H9 (cell line): ENCODE data around the gene APCDD1L. TPM values are rescaled to one million over a fixed set of nuclear protein-coding genes. Genes with fewer than 3 reads are reported as not detected.

Experiments
- DNase-seq: peaks from one replicate; pipeline ENCODE4 v3.0.0-alpha.2; 2017
- H2AFZ ChIP-seq: one replicate; pipeline ENCODE4 v1.6.1; 2013; ENCODE audit warnings: mild to moderate bottlenecking, low read length, control low read depth, moderate library complexity
- H2AK5ac ChIP-seq: 2 replicates; pipeline ENCODE4 v1.6.1; 2013; ENCODE audit warnings: low read length, control low read depth, mixed read lengths; ENCODE audit not compliant: insufficient read length
- H2BK120ac ChIP-seq: one replicate; pipeline ENCODE4 v1.6.1; 2013; ENCODE audit warnings: low read depth, mild to moderate bottlenecking, low read length, control low read depth, inconsistent platforms; ENCODE audit not compliant: poor library complexity, severe bottlenecking
- H2BK12ac ChIP-seq: 2 replicates; pipeline ENCODE4 v1.6.1; 2013; ENCODE audit warnings: low read length, control low read depth, mixed read lengths, low read depth; ENCODE audit not compliant: insufficient read length
- H2BK15ac ChIP-seq: 2 replicates; pipeline ENCODE4 v1.6.1; 2013; ENCODE audit warnings: low read depth, low read length, control low read depth
- H2BK20ac ChIP-seq: one replicate; pipeline ENCODE4 v1.6.1; 2013; ENCODE audit warnings: low read depth, mild to moderate bottlenecking, low read length, control low read depth, inconsistent platforms; ENCODE audit not compliant: poor library complexity, severe bottlenecking
- H2BK5ac ChIP-seq: 2 replicates; pipeline ENCODE4 v1.6.1; 2013; ENCODE audit warnings: low read length, control low read depth, mixed read lengths; ENCODE audit not compliant: insufficient read length
- H3K14ac ChIP-seq: 2 replicates; pipeline ENCODE4 v1.6.1; 2013; ENCODE audit warnings: low read length, control low read depth; ENCODE audit not compliant: insufficient read depth
- H3K18ac ChIP-seq: 2 replicates; pipeline ENCODE4 v1.6.1; 2013; ENCODE audit warnings: low read depth, mild to moderate bottlenecking, mixed read lengths, low read length, control low read depth; ENCODE audit not compliant: insufficient read length
- H3K23ac ChIP-seq: 2 replicates; pipeline ENCODE4 v1.6.1; 2013; ENCODE audit warnings: low read length, control low read depth, mixed read lengths, low read depth; ENCODE audit not compliant: insufficient read length
- H3K23me2 ChIP-seq: 2 replicates; pipeline ENCODE4 v1.6.1; 2013; ENCODE audit warnings: low read depth, mild to moderate bottlenecking, mixed read lengths, low read length, control low read depth; ENCODE audit not compliant: insufficient read length, poor library complexity, severe bottlenecking
- H3K27ac ChIP-seq: 2 replicates; pipeline ENCODE4 v1.5.1; 2013; ENCODE audit warnings: low read length, control low read depth, mixed read lengths, low read depth; ENCODE audit not compliant: insufficient read length
- H3K27me3 ChIP-seq: 2 replicates; pipeline ENCODE4 v1.6.1; 2013; ENCODE audit warnings: low read length, control low read depth, inconsistent platforms; ENCODE audit not compliant: insufficient read depth
- H3K4ac ChIP-seq: 2 replicates; pipeline ENCODE4 v1.6.1; 2013; ENCODE audit warnings: low read depth, mild to moderate bottlenecking, control low read depth, inconsistent platforms, low read length, moderate library complexity
- H3K4me1 ChIP-seq: 2 replicates; pipeline ENCODE4 v1.6.1; 2013; ENCODE audit warnings: low read length, control low read depth, inconsistent platforms; ENCODE audit not compliant: insufficient read depth
- H3K4me2 ChIP-seq: 2 replicates; pipeline ENCODE4 v1.6.1; 2013; ENCODE audit warnings: low read length, control low read depth, mixed read lengths; ENCODE audit not compliant: insufficient read length, insufficient read depth
- H3K56ac ChIP-seq: 2 replicates; pipeline ENCODE4 v1.6.1; 2013; ENCODE audit warnings: low read depth, mild to moderate bottlenecking, mixed read lengths, low read length, control low read depth; ENCODE audit not compliant: insufficient read length
- H3K79me1 ChIP-seq: 2 replicates; pipeline ENCODE4 v1.6.1; 2013; ENCODE audit warnings: low read depth, mild to moderate bottlenecking, moderate library complexity, low read length, control low read depth, inconsistent platforms; ENCODE audit not compliant: insufficient read depth, poor library complexity, severe bottlenecking
- H3K79me2 ChIP-seq: 2 replicates; pipeline ENCODE4 v1.6.1; 2013; ENCODE audit warnings: low read length, control low read depth, inconsistent platforms; ENCODE audit not compliant: insufficient read depth
- H3K9ac ChIP-seq: 2 replicates; pipeline ENCODE4 v1.6.1; 2013; ENCODE audit warnings: low read length, control low read depth, mixed read lengths; ENCODE audit not compliant: insufficient read length; ENCODE audit errors: extremely low read depth
- H3K9me3 ChIP-seq: one replicate; pipeline ENCODE4 v1.6.1; 2013; ENCODE audit warnings: low read depth, low read length, inconsistent platforms; ENCODE audit not compliant: control insufficient read depth
- H3T11ph ChIP-seq: one replicate; pipeline ENCODE4 v1.6.1; 2013; ENCODE audit warnings: mild to moderate bottlenecking, low read length, control low read depth, inconsistent platforms
- H4K20me1 ChIP-seq: one replicate; pipeline ENCODE4 v1.6.1; 2013; ENCODE audit not compliant: control insufficient read depth, insufficient read length, insufficient read depth
- H4K5ac ChIP-seq: 2 replicates; pipeline ENCODE4 v1.6.1; 2013; ENCODE audit warnings: low read depth, mild to moderate bottlenecking, mixed read lengths, low read length, control low read depth; ENCODE audit not compliant: insufficient read length
- H4K8ac ChIP-seq: replicated peaks from 2 replicates; pipeline ENCODE4 v1.6.1; 2013; ENCODE audit warnings: low read length, control low read depth, mixed read lengths, low read depth; ENCODE audit not compliant: insufficient read length
- H4K91ac ChIP-seq: 2 replicates; pipeline ENCODE4 v1.6.1; 2013; ENCODE audit warnings: low read depth, mild to moderate bottlenecking, moderate library complexity, mixed read lengths, low read length, control low read depth; ENCODE audit not compliant: insufficient read length
- H3K27ac Mint-ChIP-seq, 3 experiments: 2 replicates in 2 of 3; 3 replicates in 1 of 3; pipeline ENCODE4 v1.8.0; 2020 to 2021; ENCODE audit warnings: mixed read lengths in 3 of 3, mild to moderate bottlenecking in 1 of 3, moderate library complexity in 1 of 3
- H3K27me3 Mint-ChIP-seq: 2 replicates; pipeline ENCODE4 v1.8.0; 2021; ENCODE audit warnings: low read depth, mild to moderate bottlenecking, moderate library complexity, mixed read lengths
- H3K36me3 Mint-ChIP-seq, 3 experiments: 2 replicates in 2 of 3; 3 replicates in 1 of 3; pipeline ENCODE4 v1.8.0; 2020 to 2021; ENCODE audit warnings: low read depth in 3 of 3, mixed read lengths in 3 of 3; ENCODE audit not compliant: insufficient read depth in 1 of 3
- H3K4me1 Mint-ChIP-seq, 2 experiments: 2 replicates each; pipeline ENCODE4 v1.8.0; 2020; ENCODE audit warnings: mixed read lengths in 2 of 2
- H3K4me3 Mint-ChIP-seq, 2 experiments: 2 replicates in 1 of 2; 3 replicates in 1 of 2; pipeline ENCODE4 v1.8.0; 2020 to 2021; ENCODE audit warnings: mild to moderate bottlenecking in 2 of 2, mixed read lengths in 2 of 2, moderate library complexity in 1 of 2
- H3K9me3 Mint-ChIP-seq, 2 experiments: 2 replicates in 1 of 2; 3 replicates in 1 of 2; pipeline ENCODE4 v1.8.0; 2020; ENCODE audit warnings: mild to moderate bottlenecking in 2 of 2, mixed read lengths in 2 of 2, moderate library complexity in 1 of 2
- CTCF ChIP-seq: fragments of 200-600 bp; sonication (generic); conservative IDR thresholded peaks from 3 replicates; pipeline ENCODE4 v1.8.0; 2021; ENCODE audit warnings: antibody characterized with exemption, mild to moderate bottlenecking
- WGBS: extraction: QIAGEN DNeasy Blood & Tissue Kit; methylation state at CpG from one replicate; pipeline ENCODE4 v1.1.7; 2013; ENCODE audit warnings: missing lambda C conversion rate, low lambda C conversion rate, mixed read lengths; ENCODE audit not compliant: insufficient read length; ENCODE audit errors: extremely low coverage; 5-methylcytosine and 5-hydroxymethylcytosine counted together
- total RNA-seq: library from RNA; stranded (reverse); gene quantifications from 2 replicates; pipeline ENCODE4 v1.2.1, GENCODE V29; 2021

Gene APCDD1L
- total RNA-seq, 1 experiment from 2014 or later = 0.68 TPM

GRCh38 chr20:58544891-58545290, 29.7 kb upstream of the APCDD1L start:
- Histone ChIP-seq H3K9ac (no peak overlapping the region), H2AFZ (no peak overlapping the region), H3K23ac (no peak overlapping the region), H2BK15ac (no peak overlapping the region), H3K27me3 (no peaks in the 10 kb centered on the region; the same call in 1 of the 2 replicates), H3K4me1 (no peaks in the 10 kb centered on the region), H2BK12ac (no peak overlapping the region), H4K20me1 (no peaks in the 10 kb centered on the region), H2AK5ac (no peak overlapping the region), H3T11ph (no peak overlapping the region), H3K4ac (no peak overlapping the region), H3K56ac (no peak overlapping the region), H4K5ac (no peak overlapping the region), H2BK20ac (no peak overlapping the region), H3K18ac (no peak overlapping the region), H3K79me2 (no peaks in the 10 kb centered on the region), H3K27ac (no peak overlapping the region), H2BK5ac (no peak overlapping the region), H3K79me1 (no peaks in the 10 kb centered on the region), H3K23me2 (no peaks in the 10 kb centered on the region), H3K9me3 (no peaks in the 10 kb centered on the region), H4K8ac (no peak overlapping the region), H4K91ac (no peak overlapping the region), H3K4me2 (no peak overlapping the region), H3K14ac (no peak overlapping the region), H2BK120ac (no peak overlapping the region)
- no peak for TF ChIP-seq CTCF
- Mint-ChIP-seq H3K36me3 (no peaks in the 10 kb centered on the region), H3K4me1 (peaks cover 14 to 19% of the 10 kb centered on the region in 2 experiments), H3K9me3 (no peaks in the 10 kb centered on the region), H3K4me3 (no peak overlapping the region), H3K27ac (no peak overlapping the region), H3K27me3 (peaks cover 3% of the 10 kb centered on the region)
- DNase-seq = no peak
- no CpG with 5 or more reads among the region's 4 CpGs for WGBS
